CD4-positive, CD25-positive, alpha-beta regulatory T cell (primary cell): ENCODE data around the gene PPP2R5C. TPM values are rescaled to one million over a fixed set of nuclear protein-coding genes. Genes with fewer than 3 reads are reported as not detected.

Experiments
- ATAC-seq, 2 donors: fragments of 150-1000 bp; cut with Tn5 transposase; one replicate each; pipeline ENCODE4 v1.10.0; 2021; ENCODE audit warnings: low read depth in 2 of 2, moderate number of reproducible peaks in 2 of 2, moderate library complexity in 1 of 2
- DNase-seq, 3 donors: peaks; one replicate each; pipeline versions ENCODE4 v3.0.0 to v3.0.0-alpha.2; 2012 to 2022; ENCODE audit warnings: mixed read lengths in 1 of 3
- H3K27ac ChIP-seq: one replicate; pipeline ENCODE4 v1.7.0; 2013; ENCODE audit warnings: mild to moderate bottlenecking, low read length; ENCODE audit not compliant: insufficient read depth, poor library complexity, severe bottlenecking
- H3K27me3 ChIP-seq: one replicate; pipeline ENCODE4 v1.7.0; 2013; ENCODE audit warnings: low read length; ENCODE audit not compliant: control insufficient read depth, insufficient read depth
- H3K36me3 ChIP-seq: one replicate; pipeline ENCODE4 v1.7.0; 2013; ENCODE audit warnings: mild to moderate bottlenecking, low read length, moderate library complexity; ENCODE audit not compliant: control insufficient read depth, insufficient read depth
- H3K4me1 ChIP-seq: 2 replicates; pipeline ENCODE4 v1.7.0; 2013; ENCODE audit warnings: mild to moderate bottlenecking, low read length; ENCODE audit not compliant: insufficient read depth, control insufficient read depth, poor library complexity, severe bottlenecking
- H3K4me3 ChIP-seq: one replicate; pipeline ENCODE4 v1.7.0; 2013; ENCODE audit warnings: low read depth, mild to moderate bottlenecking, low read length, moderate library complexity
- H3K9me3 ChIP-seq, 2 experiments: 1 replicate in 1 of 2; 2 replicates in 1 of 2; pipeline ENCODE4 v1.7.0; 2013; ENCODE audit warnings: low read length in 2 of 2, mild to moderate bottlenecking in 1 of 2, moderate library complexity in 1 of 2; ENCODE audit not compliant: control insufficient read depth in 2 of 2
- H3K27ac Mint-ChIP-seq, 3 donors: one replicate each; pipeline ENCODE4 v1.8.0; 2020 to 2022; ENCODE audit warnings: mild to moderate bottlenecking in 3 of 3, mixed read lengths in 3 of 3, moderate library complexity in 2 of 3
- H3K27me3 Mint-ChIP-seq: one replicate; pipeline ENCODE4 v1.8.0; 2022; ENCODE audit warnings: mild to moderate bottlenecking, mixed read lengths
- H3K36me3 Mint-ChIP-seq: one replicate; pipeline ENCODE4 v1.8.0; 2020; ENCODE audit warnings: mixed read lengths
- H3K4me1 Mint-ChIP-seq, 4 donors: one replicate each; pipeline ENCODE4 v1.8.0; 2020 to 2022; ENCODE audit warnings: mixed read lengths in 4 of 4, mild to moderate bottlenecking in 1 of 4
- H3K4me3 Mint-ChIP-seq, 4 donors: one replicate each; pipeline ENCODE4 v1.8.0; 2020 to 2022; ENCODE audit warnings: mild to moderate bottlenecking in 4 of 4, mixed read lengths in 4 of 4, moderate library complexity in 3 of 4
- H3K9me3 Mint-ChIP-seq, 7 donors: one replicate each; pipeline ENCODE4 v1.8.0; 2020 to 2022; ENCODE audit warnings: mixed read lengths in 7 of 7, mild to moderate bottlenecking in 3 of 7, moderate library complexity in 2 of 7
- polyA plus RNA-seq, 4 donors: library from polyadenylated mRNA; unstranded; fragments of 300-500 nt; fragmentation: Illumina TruSeq; gene quantifications; one replicate each; pipeline ENCODE4 v1.2.3, GENCODE V29; 2021
- total RNA-seq: library from RNA; stranded (reverse); gene quantifications from one replicate; pipeline ENCODE4 v1.2.3, GENCODE V29; 2022

Gene PPP2R5C
- total and polyA plus RNA-seq, 5 donors from 2014 or later = 244 to 650 (median 282) TPM

- Histone ChIP-seq H3K4me1 (no peaks in the 10 kb centered on the region), H3K36me3 (peaks cover 3% of the 10 kb centered on the region), H3K27ac (no peak overlapping the region), H3K4me3 (no peak overlapping the region), H3K9me3 (no peaks in the 10 kb centered on the region), H3K27me3 (no peaks in the 10 kb centered on the region)
- H3K27ac Mint-ChIP-seq = no peak overlapping the region
- H3K36me3 Mint-ChIP-seq = peaks cover 16% of the 10 kb centered on the region
- H3K27me3 Mint-ChIP-seq = no peaks in the 10 kb centered on the region
- DNase-seq = no peak
- no peak for ATAC-seq
- peaks cover 4 to 46% (median 19%) of the 10 kb centered on the region in 4 donors for H3K4me1 Mint-ChIP-seq
- H3K9me3 Mint-ChIP-seq = no peaks in the 10 kb centered on the region
- no peak overlapping the region for H3K4me3 Mint-ChIP-seq
Measured at GRCh38 chr14:101770183-101770582, 8.7 kb downstream of the PPP2R5C start.

- no peak overlapping the region for H3K27ac ChIP-seq
- Mint-ChIP-seq H3K27me3 (no peaks in the 10 kb centered on the region), H3K4me3 (no peak overlapping the region), H3K4me1 (peaks cover 11 to 43% (median 15%) of the 10 kb centered on the region in 4 donors), H3K36me3 (peaks cover 16% of the 10 kb centered on the region), H3K9me3 (no peaks in the 10 kb centered on the region), H3K27ac (peak overlapping the region in 1 of 3 donors; percentile 68)
- no peaks in the 10 kb centered on the region for H3K27me3 ChIP-seq
- H3K9me3 ChIP-seq = no peaks in the 10 kb centered on the region
- no peak overlapping the region for H3K4me3 ChIP-seq
- H3K4me1 ChIP-seq = no peaks in the 10 kb centered on the region
- ATAC-seq = no peak
- H3K36me3 ChIP-seq = peaks cover 1% of the 10 kb centered on the region
- no peak for DNase-seq
Measured at GRCh38 chr14:101772770-101773169, 11.3 kb downstream of the PPP2R5C start.

- DNase-seq (no peak), ATAC-seq (no peak)
- peak overlapping the region in 2 of 3 donors; percentile 67 to 68 for H3K27ac Mint-ChIP-seq
- Histone ChIP-seq H3K9me3 (no peaks in the 10 kb centered on the region), H3K27me3 (no peaks in the 10 kb centered on the region), H3K4me1 (no peaks in the 10 kb centered on the region), H3K4me3 (no peak overlapping the region), H3K36me3 (no peaks in the 10 kb centered on the region), H3K27ac (no peak overlapping the region)
- peaks cover 11 to 48% (median 15%) of the 10 kb centered on the region in 4 donors for H3K4me1 Mint-ChIP-seq
- H3K36me3 Mint-ChIP-seq = peaks cover 19% of the 10 kb centered on the region
- H3K27me3 Mint-ChIP-seq = no peaks in the 10 kb centered on the region
- no peaks in the 10 kb centered on the region for H3K9me3 Mint-ChIP-seq
- H3K4me3 Mint-ChIP-seq = no peak overlapping the region
Measured at GRCh38 chr14:101773378-101773777, 11.9 kb downstream of the PPP2R5C start.

- H3K9me3 ChIP-seq = no peaks in the 10 kb centered on the region
- ATAC-seq (no peak), DNase-seq (no peak)
- Mint-ChIP-seq H3K4me1 (peaks cover 11 to 52% (median 18%) of the 10 kb centered on the region in 4 donors), H3K27ac (peak overlapping the region in 2 of 3 donors; percentile 50 to 67), H3K27me3 (peaks cover 2% of the 10 kb centered on the region), H3K36me3 (peaks cover 20% of the 10 kb centered on the region), H3K4me3 (peak overlapping the region in 1 of 4 donors; percentile 28), H3K9me3 (peaks cover 0 to 1% (median 0%) of the 10 kb centered on the region in 7 donors)
- no peak overlapping the region for H3K27ac ChIP-seq
- no peaks in the 10 kb centered on the region for H3K36me3 ChIP-seq
- no peak overlapping the region for H3K4me3 ChIP-seq
- no peaks in the 10 kb centered on the region for H3K4me1 ChIP-seq
- no peaks in the 10 kb centered on the region for H3K27me3 ChIP-seq
Measured at GRCh38 chr14:101774006-101774795, 12.7 kb downstream of the PPP2R5C start.

- Mint-ChIP-seq H3K4me3 (no peak overlapping the region), H3K36me3 (peaks cover 19% of the 10 kb centered on the region), H3K27me3 (peaks cover 8% of the 10 kb centered on the region), H3K4me1 (peaks cover 11 to 58% (median 22%) of the 10 kb centered on the region in 4 donors), H3K27ac (peak overlapping the region; percentile 26 to 50 (median 39)), H3K9me3 (peaks cover 0 to 1% (median 0%) of the 10 kb centered on the region in 7 donors)
- ATAC-seq (no peak), DNase-seq (no peak)
- H3K36me3 ChIP-seq = no peaks in the 10 kb centered on the region
- H3K4me3 ChIP-seq = no peak overlapping the region
- no peak overlapping the region for H3K27ac ChIP-seq
- H3K9me3 ChIP-seq = no peaks in the 10 kb centered on the region
- no peaks in the 10 kb centered on the region for H3K4me1 ChIP-seq
- H3K27me3 ChIP-seq = no peaks in the 10 kb centered on the region
Measured at GRCh38 chr14:101774814-101775213, 13.3 kb downstream of the PPP2R5C start.

- no peak for ATAC-seq
- H3K4me1 ChIP-seq = peaks cover 4% of the 10 kb centered on the region
Measured at GRCh38 chr14:101775826-101776225, 14.3 kb downstream of the PPP2R5C start.

GRCh38 chr14:101776344-101776743 lies 14.8 kb downstream of the PPP2R5C start:
- H3K27ac Mint-ChIP-seq = peak overlapping the region in 2 of 3 donors; percentile 52 to 86
- peaks cover 17% of the 10 kb centered on the region for H3K27me3 Mint-ChIP-seq
- peaks cover 7% of the 10 kb centered on the region for H3K4me1 ChIP-seq
- no peak overlapping the region for H3K27ac ChIP-seq
- peaks cover 17% of the 10 kb centered on the region for H3K36me3 Mint-ChIP-seq
- peak overlapping the region in 1 of 4 donors; percentile 9 for H3K4me3 Mint-ChIP-seq
- H3K4me3 ChIP-seq = no peak overlapping the region
- no peaks in the 10 kb centered on the region for H3K36me3 ChIP-seq
- peaks cover 0 to 3% (median 0%) of the 10 kb centered on the region in 7 donors for H3K9me3 Mint-ChIP-seq
- DNase-seq (no peak), ATAC-seq (no peak)
- peaks cover 6 to 62% (median 23%) of the 10 kb centered on the region in 4 donors for H3K4me1 Mint-ChIP-seq
- H3K9me3 ChIP-seq = no peaks in the 10 kb centered on the region
- H3K27me3 ChIP-seq = no peaks in the 10 kb centered on the region

More at GRCh38 chr14:101775826-101776225, 14.3 kb downstream of the PPP2R5C start:
- no peak for DNase-seq
- H3K4me3 ChIP-seq = no peak overlapping the region
- Mint-ChIP-seq H3K27me3 (peaks cover 16% of the 10 kb centered on the region), H3K27ac (peak overlapping the region in 1 of 3 donors; percentile 52), H3K9me3 (peaks cover 0 to 3% (median 0%) of the 10 kb centered on the region in 7 donors), H3K4me3 (no peak overlapping the region), H3K4me1 (peaks cover 9 to 64% (median 25%) of the 10 kb centered on the region in 4 donors), H3K36me3 (peaks cover 19% of the 10 kb centered on the region)
- H3K27ac ChIP-seq = no peak overlapping the region
- no peaks in the 10 kb centered on the region for H3K9me3 ChIP-seq
- no peaks in the 10 kb centered on the region for H3K27me3 ChIP-seq
- no peaks in the 10 kb centered on the region for H3K36me3 ChIP-seq
